GM19455 (cell line): Measurements from ENCODE around the gene LRP11.
A peak's percentile ranks its signal among the peaks of the same experiment; 100 is the strongest.
"Not testable (repeated sequence)": the region's sequence is repeated elsewhere in the genome, so short reads cannot be mapped to it uniquely, and the experiment has no call there.

Experiments used
- ATAC-seq: cut with Tn5 transposase; IDR thresholded peaks from one replicate; pipeline ENCODE4 v1.9.1; 2021; ENCODE audit not compliant: unreplicated experiment

The LRP11 gene

DNA sequence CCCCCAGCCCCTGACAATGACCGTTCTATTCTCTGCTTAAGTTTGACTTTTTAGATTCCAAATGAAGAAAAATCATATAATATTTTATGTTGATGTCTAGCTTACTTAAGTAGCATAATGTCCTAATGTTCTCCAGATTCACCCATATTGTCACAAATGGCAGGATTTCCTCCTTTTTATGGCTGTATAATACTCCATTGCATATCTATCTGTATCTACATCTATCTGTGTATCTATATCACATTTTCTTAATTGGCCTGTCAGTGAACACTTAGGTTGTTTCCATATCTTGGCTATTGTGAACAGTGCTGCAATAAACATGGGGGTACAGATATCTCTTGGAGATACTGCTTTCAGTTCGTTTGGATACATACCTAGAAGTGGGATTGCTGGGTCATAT lies 7.0 kb upstream of the LRP11 start:
- no peak for ATAC-seq

DNA sequence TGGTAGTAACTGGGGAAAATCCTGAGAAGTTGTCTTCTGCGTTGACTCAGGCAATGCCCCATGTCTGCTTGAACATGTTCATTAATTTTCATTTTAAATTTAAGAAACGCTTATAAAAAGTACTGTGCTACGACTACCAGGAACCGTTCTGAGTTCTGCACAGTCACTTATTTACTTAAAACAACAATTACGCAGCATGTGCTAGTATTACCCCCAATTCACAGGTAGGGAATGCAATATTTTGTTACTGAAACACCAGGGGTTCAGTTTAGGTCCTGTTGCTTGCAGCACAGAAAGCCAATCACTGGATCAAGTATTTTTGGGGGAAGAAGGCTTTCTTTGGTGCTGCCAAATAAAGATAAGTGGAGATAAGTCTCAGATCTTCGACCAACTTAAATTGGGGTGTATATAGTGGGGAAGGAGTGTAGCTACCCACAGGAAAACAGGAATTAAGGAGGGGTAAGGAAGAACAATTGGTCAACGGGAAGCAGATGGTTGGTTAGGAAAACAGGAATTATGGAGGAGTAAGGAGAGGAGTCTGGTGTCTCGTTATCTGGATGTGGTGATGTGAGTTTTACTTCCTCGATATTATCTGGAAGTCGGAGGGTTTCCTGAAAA lies 5.2 kb upstream of the LRP11 start:
- ATAC-seq = no peak

DNA sequence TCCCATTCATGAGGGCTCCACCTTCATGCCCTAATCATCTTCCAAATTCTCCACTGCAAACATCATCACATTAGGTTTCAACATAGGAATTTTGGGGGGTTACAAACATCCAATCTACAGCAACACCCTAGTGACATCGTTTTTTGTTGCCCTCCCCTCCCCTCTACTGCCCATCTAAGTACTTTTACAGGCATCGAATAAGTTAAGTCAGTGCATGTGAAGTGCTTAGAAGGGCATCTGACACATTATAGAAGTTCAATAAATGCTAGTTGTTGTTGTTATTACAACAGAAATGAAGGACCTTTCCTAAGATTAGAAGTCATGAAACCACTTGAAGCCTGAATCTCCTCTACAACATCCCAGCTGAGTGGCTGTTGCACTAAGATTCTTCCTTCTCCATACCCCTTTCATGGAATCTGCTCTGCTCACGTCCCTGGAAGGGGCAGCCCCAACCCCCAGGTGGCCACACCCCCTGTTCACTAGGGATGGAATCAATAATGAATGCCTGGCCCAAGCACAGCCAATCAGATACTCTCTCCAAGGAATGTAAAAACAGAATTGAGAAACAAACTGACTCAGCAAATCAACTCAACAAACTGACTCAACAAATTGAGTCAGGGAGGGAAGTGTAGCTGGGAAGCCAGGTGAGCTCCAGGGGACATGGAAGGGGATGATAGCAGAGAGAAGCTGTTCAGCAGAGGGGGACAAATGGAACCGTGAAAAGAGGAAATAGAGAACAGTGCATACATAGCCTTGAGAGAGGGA lies 3.9 kb upstream of the LRP11 start:
- ATAC-seq = no peak

- ATAC-seq = no peak
Observed at GRCh38 chr6:149864578-149865535, 698 bp upstream of the LRP11 start.

GRCh38 chr6:149862922-149863697 lies 1.0 kb downstream of the LRP11 start:
- peak; percentile 30 for ATAC-seq

DNA sequence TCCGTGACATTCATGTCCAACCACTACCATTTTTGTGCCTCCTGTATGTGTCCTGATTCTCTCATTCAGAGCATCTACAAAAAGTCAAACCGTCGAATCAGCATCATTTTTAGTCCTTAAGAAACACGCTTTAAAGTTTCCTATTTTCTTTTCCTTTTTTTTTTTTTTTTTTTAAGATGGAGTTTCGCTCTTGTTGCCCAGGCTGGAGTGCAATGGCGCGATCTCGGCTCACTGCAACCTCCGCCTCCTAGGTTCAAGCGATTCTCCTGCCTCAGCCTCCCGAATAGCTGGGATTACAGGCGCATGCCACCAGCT lies 1.8 kb downstream of the LRP11 start:
- not testable (repeated sequence) for ATAC-seq

GRCh38 chr6:149861603-149862423 lies 2.3 kb downstream of the LRP11 start:
- ATAC-seq = no peak

GRCh38 chr6:149860834-149861602 lies 3.1 kb downstream of the LRP11 start:
- no peak for ATAC-seq

DNA sequence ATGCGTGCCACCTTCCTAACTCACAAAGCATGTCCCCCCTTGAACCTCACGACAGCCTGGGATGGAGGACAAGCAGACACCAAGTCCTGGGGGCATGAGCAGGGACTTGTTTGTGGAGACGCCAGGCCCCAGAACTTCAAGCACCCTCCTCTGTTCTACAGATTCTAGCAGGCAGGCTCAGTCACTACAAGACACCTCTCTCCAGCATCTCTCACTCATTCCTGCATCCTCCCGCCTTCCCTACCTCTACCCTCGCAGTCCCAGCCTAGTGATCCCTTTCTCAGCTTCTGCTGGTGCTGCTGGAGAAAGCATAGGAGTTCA lies 3.7 kb downstream of the LRP11 start:
- ATAC-seq = no peak

- no peak for ATAC-seq
Observed at GRCh38 chr6:149859938-149860337, 4.2 kb downstream of the LRP11 start.

DNA sequence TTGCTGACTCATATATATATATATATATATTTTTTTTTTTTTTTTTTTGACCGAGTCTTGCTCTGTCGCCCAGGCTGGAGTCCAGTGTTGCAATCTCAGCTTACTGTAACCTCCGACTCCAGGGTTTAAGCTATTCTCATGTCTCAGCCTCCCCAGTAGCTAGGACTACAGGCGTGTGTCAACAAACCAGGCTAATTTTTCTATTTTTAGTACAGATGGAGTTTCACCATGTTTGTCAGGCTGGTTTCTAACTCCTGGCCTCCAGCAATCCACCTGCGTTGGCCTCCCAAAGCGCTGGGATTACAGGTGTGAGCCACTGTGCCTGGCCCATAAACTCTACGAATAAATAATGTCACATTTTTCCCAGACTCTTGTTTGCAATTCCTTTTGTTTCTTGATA lies 4.8 kb downstream of the LRP11 start:
- ATAC-seq = no peak

- no peak for ATAC-seq
Observed at GRCh38 chr6:149857541-149857940, 6.6 kb downstream of the LRP11 start.

DNA sequence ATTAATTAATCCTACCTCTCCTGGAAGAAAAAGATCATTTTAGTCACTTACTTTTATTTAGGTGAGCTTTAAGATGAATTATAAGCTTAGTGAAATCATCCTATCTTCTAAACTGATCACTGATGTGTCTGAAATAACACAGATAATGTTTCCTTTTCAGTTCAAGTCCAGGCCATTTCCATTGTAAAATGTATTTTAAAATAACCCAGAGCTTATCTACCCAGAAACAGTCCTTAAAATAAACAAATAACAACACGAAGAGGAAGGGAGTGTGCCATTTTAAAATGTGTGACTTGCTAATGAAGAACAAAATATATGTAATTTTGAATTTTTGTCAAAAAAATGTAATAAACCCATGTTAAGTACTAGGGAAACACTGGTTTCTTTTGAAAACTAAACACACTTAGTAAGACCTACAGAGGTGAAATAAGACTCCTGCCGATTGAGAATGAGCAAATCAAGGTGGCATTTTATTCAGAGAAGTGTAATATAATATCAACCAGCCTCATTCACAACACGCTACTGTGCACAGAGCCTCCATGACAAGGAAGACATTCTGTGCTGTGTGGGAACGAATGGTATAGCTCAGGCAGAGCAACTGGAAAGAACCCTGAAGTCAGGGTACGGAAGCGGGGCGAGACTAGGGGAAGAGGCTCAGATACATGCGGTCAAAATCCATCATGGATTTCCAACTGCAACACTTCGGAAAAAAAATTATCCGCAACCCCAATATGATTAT lies 7.7 kb downstream of the LRP11 start:
- no peak for ATAC-seq

DNA sequence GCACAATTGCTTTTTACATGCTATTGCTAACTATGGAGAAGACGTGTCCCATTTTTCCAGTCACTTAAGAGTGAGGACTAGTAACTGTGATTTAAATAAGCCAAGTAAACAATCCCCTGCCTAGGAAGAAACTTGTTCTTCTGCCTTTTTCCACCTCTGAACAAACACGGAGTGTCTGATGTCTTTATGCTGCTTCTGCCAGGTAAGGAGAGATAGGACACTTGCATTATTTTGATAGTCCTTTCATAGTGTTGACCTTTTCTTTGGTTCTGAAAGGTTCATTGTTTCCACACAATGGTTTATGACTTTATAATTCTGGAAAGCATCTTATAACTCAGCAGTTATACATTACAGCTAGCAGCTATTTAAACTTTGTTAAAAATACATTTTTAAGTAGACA lies 8.4 kb downstream of the LRP11 start:
- ATAC-seq = no peak

- ATAC-seq = no peak
Observed at GRCh38 chr6:149855040-149855654, 9.0 kb downstream of the LRP11 start.

DNA sequence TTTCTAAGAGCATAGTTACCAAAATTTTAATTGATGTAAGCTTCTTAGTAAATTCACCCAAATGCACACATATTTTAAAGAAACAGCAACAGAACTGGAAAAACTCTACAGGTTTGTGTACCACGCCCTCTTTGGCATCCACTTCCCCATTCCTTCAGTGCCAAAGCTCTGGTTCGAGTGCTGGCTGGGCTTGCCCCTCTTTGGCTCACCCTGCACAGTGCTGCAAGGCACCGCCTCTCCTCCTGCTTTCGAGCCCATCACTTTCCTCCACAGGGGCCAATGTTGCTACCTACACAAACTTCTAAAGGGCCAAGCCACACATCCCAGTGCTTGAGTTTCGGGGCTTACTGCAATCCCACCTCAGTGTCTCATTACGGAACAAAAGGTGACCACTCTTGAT lies 9.6 kb downstream of the LRP11 start:
- no peak for ATAC-seq

DNA sequence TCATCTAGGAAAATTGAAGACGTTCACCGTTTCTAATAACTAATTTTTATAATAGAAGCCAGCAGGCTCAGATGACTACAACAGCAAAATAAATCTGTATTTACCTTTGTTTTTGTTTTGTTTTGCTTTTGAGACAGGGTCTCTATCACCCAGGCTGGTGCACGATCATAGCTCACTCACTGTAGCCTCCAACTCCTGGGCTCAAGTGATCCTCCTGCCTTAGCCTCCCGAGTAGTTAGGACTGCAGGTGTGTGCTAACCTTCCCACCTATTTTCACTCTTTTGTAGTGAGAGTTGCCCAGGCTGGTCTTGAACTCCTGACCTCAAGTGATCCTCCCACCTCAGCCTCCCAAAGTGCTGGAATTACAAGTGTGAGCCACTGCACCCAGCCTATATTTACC lies 10.1 kb downstream of the LRP11 start:
- not testable (repeated sequence) for ATAC-seq

DNA sequence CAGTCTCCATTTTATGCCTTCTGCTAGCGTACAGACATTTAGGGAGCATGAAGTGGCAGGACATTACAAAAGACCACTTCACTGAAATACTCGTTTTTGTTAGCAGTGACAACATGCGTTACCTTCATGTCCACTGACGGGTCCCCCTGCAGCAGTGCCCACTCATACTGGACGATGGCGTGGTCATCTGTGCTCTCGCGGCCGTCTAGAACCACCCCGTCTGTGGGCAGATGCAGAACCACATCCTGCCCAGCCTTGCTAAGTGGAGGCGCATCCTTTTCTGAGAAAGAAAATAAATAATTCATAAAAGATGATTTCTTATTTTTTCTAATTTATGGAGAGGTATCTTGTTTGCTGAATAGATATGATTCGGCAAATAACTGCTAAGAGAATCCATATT lies 11.3 kb downstream of the LRP11 start:
- ATAC-seq = no peak

- ATAC-seq = no peak
Observed at GRCh38 chr6:149852180-149852579, 12.0 kb downstream of the LRP11 start.
